Neuronal stem cell (in vitro differentiated cells): ENCODE measurements around the gene ERP44.

Experiments used
- DNase-seq: peaks from one replicate; pipeline ENCODE4 v3.0.0-alpha.2; 2013; ENCODE audit warnings: low spot score
- H2AFZ ChIP-seq: one replicate; pipeline ENCODE4 v1.6.1; 2013; ENCODE audit warnings: mild to moderate bottlenecking, low read length, inconsistent platforms
- H2AK5ac ChIP-seq: 2 replicates; pipeline ENCODE4 v1.6.1; 2013; ENCODE audit warnings: low read depth, mild to moderate bottlenecking, inconsistent platforms, low read length, moderate library complexity, mixed read lengths
- H2BK120ac ChIP-seq: 2 replicates; pipeline ENCODE4 v1.6.1; 2013; ENCODE audit warnings: low read depth, mild to moderate bottlenecking, inconsistent platforms, low read length, moderate library complexity, mixed read lengths
- H2BK12ac ChIP-seq: one replicate; pipeline ENCODE4 v1.6.1; 2013; ENCODE audit warnings: low read length, inconsistent platforms
- H2BK15ac ChIP-seq: 2 replicates; pipeline ENCODE4 v1.6.1; 2013; ENCODE audit warnings: mild to moderate bottlenecking, low read length, inconsistent platforms, mixed read lengths
- H2BK5ac ChIP-seq: one replicate; pipeline ENCODE4 v1.6.1; 2013; ENCODE audit warnings: inconsistent platforms, mild to moderate bottlenecking, low read length, moderate library complexity
- H3K14ac ChIP-seq: one replicate; pipeline ENCODE4 v1.6.1; 2013; ENCODE audit warnings: low read length, inconsistent platforms
- H3K18ac ChIP-seq: 2 replicates; pipeline ENCODE4 v1.6.1; 2013; ENCODE audit warnings: low read length, inconsistent platforms
- H3K23ac ChIP-seq: 2 replicates; pipeline ENCODE4 v1.6.1; 2013; ENCODE audit warnings: low read depth, mild to moderate bottlenecking, mixed read lengths, low read length, inconsistent platforms; ENCODE audit not compliant: poor library complexity
- H3K27ac ChIP-seq: replicated peaks from 3 replicates; pipeline ENCODE4 v1.5.1; 2013; ENCODE audit warnings: low read length, inconsistent platforms
- H3K27me3 ChIP-seq, 3 experiments: 2 replicates each; pipeline ENCODE4 v1.6.1; 2013; ENCODE audit warnings: low read length in 3 of 3, mild to moderate bottlenecking in 2 of 3, inconsistent platforms in 1 of 3, low read depth in 1 of 3, mixed read lengths in 1 of 3, moderate library complexity in 1 of 3; ENCODE audit not compliant: control insufficient read depth in 3 of 3, insufficient read depth in 3 of 3
- H3K36me3 ChIP-seq, 2 donors: replicated peaks in 1 of 2; 2 replicates each; pipeline ENCODE4 v1.6.1; 2013; ENCODE audit warnings: low read length in 2 of 2; ENCODE audit not compliant: control insufficient read depth in 2 of 2, insufficient read depth in 2 of 2
- H3K4ac ChIP-seq: 2 replicates; pipeline ENCODE4 v1.6.1; 2013; ENCODE audit warnings: inconsistent platforms, mild to moderate bottlenecking, low read length, moderate library complexity
- H3K4me1 ChIP-seq, 2 donors: 1 replicate in 1 of 2; 2 replicates in 1 of 2; pipeline ENCODE4 v1.6.1; 2013; ENCODE audit warnings: low read length in 2 of 2, low read depth in 1 of 2; ENCODE audit not compliant: control insufficient read depth in 2 of 2, insufficient read depth in 1 of 2
- H3K4me2 ChIP-seq: one replicate; pipeline ENCODE4 v1.6.1; 2013; ENCODE audit warnings: mild to moderate bottlenecking, low read length, inconsistent platforms; ENCODE audit not compliant: insufficient read depth, poor library complexity, severe bottlenecking
- H3K4me3 ChIP-seq, 2 donors: 2 replicates each; pipeline ENCODE4 v1.5.1; 2013; ENCODE audit warnings: low read length in 2 of 2, mild to moderate bottlenecking in 2 of 2, inconsistent platforms in 1 of 2, moderate library complexity in 1 of 2
- H3K79me1 ChIP-seq: one replicate; pipeline ENCODE4 v1.6.1; 2013; ENCODE audit warnings: low read depth, mild to moderate bottlenecking, inconsistent platforms, low read length, moderate library complexity
- H3K9ac ChIP-seq: one replicate; pipeline ENCODE4 v1.6.1; 2013; ENCODE audit warnings: mild to moderate bottlenecking, low read depth, low read length, inconsistent platforms; ENCODE audit not compliant: poor library complexity
- H3K9me3 ChIP-seq, 2 donors: replicated peaks in 1 of 2; 2 replicates each; pipeline versions ENCODE3 to v1.6.1; 2013; ENCODE audit warnings: low read length in 2 of 2, mild to moderate bottlenecking in 2 of 2, inconsistent platforms in 1 of 2, low read depth in 1 of 2, mixed read lengths in 1 of 2, moderate library complexity in 1 of 2; ENCODE audit not compliant: control insufficient read depth in 2 of 2, insufficient read depth in 1 of 2
- H4K8ac ChIP-seq: one replicate; pipeline ENCODE4 v1.6.1; 2013; ENCODE audit warnings: low read depth, mild to moderate bottlenecking, inconsistent platforms, low read length, moderate library complexity
- H4K91ac ChIP-seq: one replicate; pipeline ENCODE4 v1.6.1; 2013; ENCODE audit warnings: low read length, low read depth, mild to moderate bottlenecking, inconsistent platforms; ENCODE audit not compliant: poor library complexity
- WGBS, 2 donors: extraction: QIAGEN DNeasy Blood & Tissue Kit; methylation state at CpG; one replicate each; pipeline ENCODE4 v1.1.7; 2013; ENCODE audit warnings: missing lambda C conversion rate in 2 of 2, mixed read lengths in 1 of 2; ENCODE audit not compliant: insufficient read length in 2 of 2, insufficient replicate concordance in 1 of 2; ENCODE audit errors: extremely low coverage in 2 of 2; 5-methylcytosine and 5-hydroxymethylcytosine counted together

Gene ERP44

GRCh38 chr9:100086097-100086635, 12.6 kb downstream of the ERP44 start:
- H3K27ac ChIP-seq = no peak overlapping the region
- H4K91ac ChIP-seq = no peak overlapping the region
- H3K9me3 ChIP-seq = no peaks in the 10 kb centered on the region
- H3K23ac ChIP-seq = no peak overlapping the region
- no peak overlapping the region for H3K4me3 ChIP-seq
- no peak overlapping the region for H2BK120ac ChIP-seq
- H3K27me3 ChIP-seq = no peaks in the 10 kb centered on the region
- no peak overlapping the region for H3K4me2 ChIP-seq
- H2AFZ ChIP-seq = no peak overlapping the region
- no peaks in the 10 kb centered on the region for H3K79me1 ChIP-seq
- peaks cover 0 to 5% of the 10 kb centered on the region in 2 donors for H3K4me1 ChIP-seq
- DNase-seq = no peak
- H4K8ac ChIP-seq = no peak overlapping the region
- H3K36me3 ChIP-seq = no peaks in the 10 kb centered on the region
- no peak overlapping the region for H3K9ac ChIP-seq
- WGBS, 2 donors = 100% methylated on average over 1 of the region's 3 CpGs
- H3K14ac ChIP-seq = no peak overlapping the region
- H2BK12ac ChIP-seq = no peak overlapping the region
- H2BK15ac ChIP-seq = no peak overlapping the region
- no peak overlapping the region for H3K18ac ChIP-seq
- H2BK5ac ChIP-seq = no peak overlapping the region
- no peak overlapping the region for H2AK5ac ChIP-seq
- no peak overlapping the region for H3K4ac ChIP-seq

GRCh38 chr9:100084734-100085133, 14.1 kb downstream of the ERP44 start:
- Histone ChIP-seq H3K36me3 (no peaks in the 10 kb centered on the region), H3K18ac (no peak overlapping the region), H3K79me1 (no peaks in the 10 kb centered on the region), H3K9me3 (no peaks in the 10 kb centered on the region), H2BK12ac (no peak overlapping the region), H2BK5ac (no peak overlapping the region), H3K14ac (no peak overlapping the region), H2AFZ (no peak overlapping the region), H3K23ac (no peak overlapping the region), H2BK15ac (no peak overlapping the region), H2AK5ac (no peak overlapping the region), H3K9ac (no peak overlapping the region), H2BK120ac (no peak overlapping the region), H3K4me2 (no peak overlapping the region), H3K27ac (no peak overlapping the region), H3K4ac (no peak overlapping the region), H3K27me3 (no peaks in the 10 kb centered on the region), H3K4me1 (peaks cover 0 to 5% of the 10 kb centered on the region in 2 donors), H3K4me3 (no peak overlapping the region), H4K8ac (no peak overlapping the region), H4K91ac (no peak overlapping the region)
- no peak for DNase-seq
- no CpG with 5 or more reads among the region's 5 CpGs for WGBS, 2 donors

- H2BK15ac ChIP-seq = no peak overlapping the region
- H2AK5ac ChIP-seq = no peak overlapping the region
- no peak overlapping the region for H3K23ac ChIP-seq
- H4K91ac ChIP-seq = no peak overlapping the region
- H3K4me2 ChIP-seq = no peak overlapping the region
- no peaks in the 10 kb centered on the region for H3K27me3 ChIP-seq
- no peak overlapping the region for H3K4me3 ChIP-seq
- no peak overlapping the region for H2BK5ac ChIP-seq
- H3K9ac ChIP-seq = no peak overlapping the region
- H3K36me3 ChIP-seq = no peaks in the 10 kb centered on the region
- no peak overlapping the region for H3K18ac ChIP-seq
- no peak overlapping the region for H3K4ac ChIP-seq
- H2BK12ac ChIP-seq = no peak overlapping the region
- H4K8ac ChIP-seq = no peak overlapping the region
- peaks cover under 1 to 5% of the 10 kb centered on the region in 2 donors for H3K4me1 ChIP-seq
- no peak overlapping the region for H2AFZ ChIP-seq
- no peaks in the 10 kb centered on the region for H3K79me1 ChIP-seq
- no peak overlapping the region for H3K14ac ChIP-seq
- H3K27ac ChIP-seq = no peak overlapping the region
- no peak overlapping the region for H2BK120ac ChIP-seq
- DNase-seq = no peak
- no CpG with 5 or more reads among the region's 1 CpG for WGBS, 2 donors
- no peaks in the 10 kb centered on the region for H3K9me3 ChIP-seq
Measured at GRCh38 chr9:100084128-100084453, 14.7 kb downstream of the ERP44 start.

- H3K9me3 ChIP-seq = no peaks in the 10 kb centered on the region
- no peak overlapping the region for H3K4ac ChIP-seq
- no peak overlapping the region for H3K4me3 ChIP-seq
- H3K14ac ChIP-seq = no peak overlapping the region
- no peak overlapping the region for H2BK5ac ChIP-seq
- H3K79me1 ChIP-seq = no peaks in the 10 kb centered on the region
- WGBS, 2 donors = no CpG with 5 or more reads among the region's 5 CpGs
- H3K4me1 ChIP-seq = peaks cover 2 to 5% of the 10 kb centered on the region in 2 donors
- no peak overlapping the region for H3K4me2 ChIP-seq
- no peak overlapping the region for H2BK12ac ChIP-seq
- no peak overlapping the region for H3K23ac ChIP-seq
- DNase-seq = no peak
- H4K91ac ChIP-seq = no peak overlapping the region
- H3K9ac ChIP-seq = no peak overlapping the region
- H2BK15ac ChIP-seq = no peak overlapping the region
- H2BK120ac ChIP-seq = no peak overlapping the region
- H3K27ac ChIP-seq = no peak overlapping the region
- H3K36me3 ChIP-seq = no peaks in the 10 kb centered on the region
- no peak overlapping the region for H2AK5ac ChIP-seq
- H3K27me3 ChIP-seq = no peaks in the 10 kb centered on the region
- H4K8ac ChIP-seq = no peak overlapping the region
- no peak overlapping the region for H2AFZ ChIP-seq
- no peak overlapping the region for H3K18ac ChIP-seq
Measured at GRCh38 chr9:100083448-100084127, 15.2 kb downstream of the ERP44 start.
